GM19043 (cell line): ENCODE data around the gene FGR.
A peak's percentile ranks its signal among the peaks of the same experiment; 100 is the strongest.
"Not testable (repeated sequence)": the region's sequence is repeated elsewhere in the genome, so short reads cannot be mapped to it uniquely, and the experiment has no call there.

Experiments
- ATAC-seq: cut with Tn5 transposase; IDR thresholded peaks from one replicate; pipeline ENCODE4 v1.9.1; 2021; ENCODE audit warnings: low read depth; ENCODE audit not compliant: unreplicated experiment

FGR gene

DNA sequence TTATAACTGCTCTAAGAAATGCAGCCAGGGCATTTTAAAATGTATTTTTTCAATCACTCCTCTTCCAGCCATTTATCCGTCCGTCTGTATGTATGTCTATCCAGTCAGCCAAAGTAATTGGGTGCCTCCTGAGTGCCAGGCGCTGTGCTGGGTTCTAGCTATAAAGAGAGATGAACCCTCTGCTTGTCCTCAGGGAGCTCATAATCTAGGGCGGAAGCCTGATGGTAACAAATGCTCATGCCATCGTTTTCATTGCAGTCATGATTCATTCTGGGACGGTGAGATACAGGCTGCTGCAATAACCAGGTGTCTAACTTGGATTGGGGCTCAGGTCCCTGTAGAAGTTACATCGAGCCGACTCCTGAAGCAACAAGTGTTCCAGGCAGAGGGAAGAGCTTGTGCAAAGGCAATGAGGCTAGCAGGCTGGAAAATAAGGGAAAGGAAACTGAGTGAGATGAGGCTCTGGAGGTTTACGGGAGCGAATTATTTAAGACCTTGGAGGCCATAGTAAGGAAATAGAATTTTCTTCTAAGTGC, 25.4 kb upstream of the FGR start:
- ATAC-seq = no peak

GRCh38 chr1:27659497-27660299, 24.7 kb upstream of the FGR start:
- ATAC-seq = peak; percentile 52

GRCh38 chr1:27658951-27659496, 24.0 kb upstream of the FGR start:
- peak; percentile 17 for ATAC-seq

- no peak for ATAC-seq
Measured at GRCh38 chr1:27656157-27656893, 21.3 kb upstream of the FGR start.

- no peak for ATAC-seq
Measured at GRCh38 chr1:27655151-27655937, 20.4 kb upstream of the FGR start.

- no peak for ATAC-seq
Measured at GRCh38 chr1:27652111-27652864, 17.3 kb upstream of the FGR start.

DNA sequence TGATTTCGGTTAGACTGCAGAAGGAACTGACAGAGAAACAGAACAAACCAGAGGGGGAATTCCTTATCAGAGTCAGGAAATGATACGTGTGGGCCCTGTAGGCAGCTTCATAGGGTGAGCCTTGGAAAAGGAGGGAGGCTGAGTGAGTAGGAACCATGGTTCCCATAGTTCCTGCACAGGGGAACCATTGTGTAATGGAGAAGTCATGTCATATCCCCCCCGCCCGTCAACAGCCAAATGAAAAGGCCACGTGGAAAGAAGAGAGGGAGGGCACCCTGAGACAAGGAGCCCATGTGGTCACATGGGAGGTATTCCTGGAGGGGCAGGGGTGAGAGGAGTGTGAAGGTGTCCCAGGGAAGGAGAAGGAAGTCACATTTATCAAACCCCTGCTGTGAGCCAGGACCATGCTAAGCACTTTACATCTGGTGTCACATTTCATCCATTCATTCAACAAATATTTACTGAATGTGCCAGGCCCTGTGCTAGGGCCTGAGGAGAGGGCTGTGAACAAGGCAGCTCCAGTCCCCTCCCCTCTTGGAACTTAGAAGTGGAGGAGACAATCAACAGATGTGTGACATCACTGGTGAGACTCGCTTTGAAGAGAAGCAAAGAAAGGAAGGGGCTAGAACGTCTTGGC, 15.7 kb upstream of the FGR start:
- no peak for ATAC-seq

DNA sequence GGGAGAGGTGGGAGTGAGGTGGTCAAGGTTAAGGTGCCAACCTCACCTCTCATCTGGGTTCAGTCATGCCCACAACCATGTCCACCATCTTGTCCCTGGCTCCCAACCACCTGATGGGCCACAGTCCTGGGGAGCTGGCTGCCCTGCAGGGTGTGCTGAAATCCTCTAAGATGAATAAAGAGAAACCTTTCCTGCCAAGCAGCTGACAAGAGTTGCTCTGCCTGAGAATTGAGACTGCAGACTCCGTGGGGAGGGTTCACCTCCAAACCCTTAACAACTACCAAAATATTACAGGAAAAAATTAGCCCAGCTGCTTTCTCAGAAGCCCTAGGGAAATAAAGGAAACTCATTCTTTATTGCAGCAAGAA, 15.2 kb upstream of the FGR start:
- ATAC-seq = no peak

DNA sequence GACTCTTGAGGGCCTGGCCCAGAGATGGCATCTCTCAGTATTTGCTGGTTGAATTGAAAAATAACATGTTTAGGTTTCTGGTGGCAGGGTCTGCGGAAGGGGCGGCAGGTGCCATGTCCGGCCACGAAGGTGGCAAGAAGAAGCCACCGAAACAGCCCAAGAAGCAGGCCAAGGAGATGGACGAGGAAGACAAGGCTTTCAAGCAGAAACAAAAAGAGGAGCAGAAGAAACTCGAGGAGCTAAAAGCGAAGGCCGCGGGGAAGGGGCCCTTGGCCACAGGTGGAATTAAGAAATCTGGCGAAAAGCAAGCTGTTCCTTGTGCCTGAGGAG, 14.3 kb upstream of the FGR start:
- ATAC-seq = no peak

GRCh38 chr1:27648602-27649305, 13.8 kb upstream of the FGR start:
- no peak for ATAC-seq

GRCh38 chr1:27647328-27647727, 12.3 kb upstream of the FGR start:
- ATAC-seq = no peak

GRCh38 chr1:27646676-27647075, 11.7 kb upstream of the FGR start:
- no peak for ATAC-seq

DNA sequence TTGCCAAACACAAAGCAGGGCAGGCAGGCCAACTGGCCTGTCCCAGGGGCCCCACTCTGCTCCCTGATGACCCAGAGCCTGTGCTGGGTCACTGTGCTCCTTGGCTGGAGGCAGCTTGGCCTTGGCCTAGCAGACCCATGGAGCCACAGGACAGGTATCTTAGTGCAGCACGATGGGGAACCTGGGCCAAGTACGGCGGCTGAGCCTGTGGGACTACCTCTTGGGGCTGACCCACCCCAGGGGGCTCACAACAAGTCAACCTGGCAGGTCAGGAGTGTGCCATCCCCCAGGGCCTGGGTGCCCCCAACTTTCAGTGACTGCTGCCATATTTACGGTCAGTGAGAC, 10.1 kb upstream of the FGR start:
- no peak for ATAC-seq

DNA sequence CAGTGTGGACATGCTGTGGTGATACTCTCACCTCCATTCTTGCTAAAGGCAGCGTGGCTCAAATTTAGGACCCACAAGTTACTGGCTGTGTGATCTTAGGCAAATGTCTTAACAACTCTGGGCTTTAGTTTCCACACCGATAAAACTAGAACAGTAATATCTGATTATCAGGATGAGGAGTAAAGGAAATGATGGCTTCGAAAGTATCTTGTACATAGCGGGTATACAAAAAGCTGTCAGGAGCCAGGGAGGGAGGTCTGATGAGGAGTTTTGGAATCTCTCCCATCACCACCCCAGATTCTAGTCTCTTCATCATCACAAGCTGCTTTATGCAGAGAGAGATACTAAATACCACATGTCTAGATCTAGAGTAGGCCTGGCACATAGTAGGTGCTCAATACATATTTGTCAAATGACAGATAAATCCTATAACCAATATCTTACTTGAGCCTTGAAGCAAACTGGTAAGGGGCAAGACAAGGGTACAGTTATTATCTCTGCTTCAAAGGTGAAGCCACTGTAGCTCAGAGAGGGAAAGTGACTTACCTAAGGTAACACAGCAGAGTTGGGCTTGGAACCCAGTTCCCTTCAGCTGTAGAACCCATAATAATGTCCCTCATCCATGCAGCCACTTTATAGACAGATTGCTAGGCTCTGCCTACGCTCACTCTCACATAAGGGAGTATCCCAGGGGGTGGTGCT, 9.5 kb upstream of the FGR start:
- no peak for ATAC-seq

DNA sequence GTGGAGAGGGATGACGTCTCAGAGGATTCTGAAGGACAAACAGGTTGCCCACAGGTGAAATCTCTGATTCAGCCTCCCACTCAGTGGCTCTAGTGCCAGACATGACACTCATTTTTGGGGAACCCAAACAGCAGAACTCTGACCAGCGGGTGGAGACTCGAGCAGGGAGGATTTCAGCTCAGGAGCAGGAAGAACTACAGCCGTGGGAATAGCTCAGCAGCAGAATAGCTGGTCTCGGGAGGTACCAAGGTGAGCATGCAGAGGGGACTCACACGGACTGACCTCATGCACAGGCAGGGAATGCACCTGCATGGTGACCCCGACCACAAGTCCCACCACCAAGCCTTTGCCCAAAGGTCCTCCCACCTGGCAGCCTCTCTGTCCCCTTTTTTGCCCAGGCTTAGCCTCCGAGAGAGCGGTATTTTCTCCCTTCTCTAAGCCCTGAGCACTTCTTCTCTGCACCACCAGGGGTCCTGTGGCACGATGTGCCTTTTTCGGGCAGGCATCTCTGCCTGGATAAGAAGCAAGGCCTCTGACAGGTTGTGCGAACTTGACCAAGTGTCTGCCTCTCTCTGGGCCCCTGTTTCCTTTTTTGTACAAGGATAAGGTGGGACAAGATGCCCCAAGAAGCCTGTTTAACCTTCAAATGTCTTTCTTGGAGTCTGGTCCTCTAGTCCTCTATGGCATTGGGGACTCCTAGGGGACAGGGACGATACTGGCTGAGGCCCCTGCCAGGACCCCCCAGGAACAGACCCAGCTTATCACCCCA, 8.8 kb upstream of the FGR start:
- no peak for ATAC-seq

GRCh38 chr1:27640514-27640913, 5.5 kb upstream of the FGR start:
- ATAC-seq = not testable (repeated sequence)

- no peak for ATAC-seq
Measured at GRCh38 chr1:27638805-27639204, 3.8 kb upstream of the FGR start.
